ENCODE measurements around the gene BPHL. TPM values are rescaled to one million over a fixed set of nuclear protein-coding genes. Genes with fewer than 3 reads are reported as not detected.

Gene BPHL
- 14.3 and 16.3 TPM in 2 replicates for total RNA-seq
- total RNA-seq (2013) = 10.2 TPM
- 10.3 and 16.5 TPM in 2 replicates for polyA plus RNA-seq
- polyA minus RNA-seq = 3.2 and 8.1 TPM in 2 replicates

DNA sequence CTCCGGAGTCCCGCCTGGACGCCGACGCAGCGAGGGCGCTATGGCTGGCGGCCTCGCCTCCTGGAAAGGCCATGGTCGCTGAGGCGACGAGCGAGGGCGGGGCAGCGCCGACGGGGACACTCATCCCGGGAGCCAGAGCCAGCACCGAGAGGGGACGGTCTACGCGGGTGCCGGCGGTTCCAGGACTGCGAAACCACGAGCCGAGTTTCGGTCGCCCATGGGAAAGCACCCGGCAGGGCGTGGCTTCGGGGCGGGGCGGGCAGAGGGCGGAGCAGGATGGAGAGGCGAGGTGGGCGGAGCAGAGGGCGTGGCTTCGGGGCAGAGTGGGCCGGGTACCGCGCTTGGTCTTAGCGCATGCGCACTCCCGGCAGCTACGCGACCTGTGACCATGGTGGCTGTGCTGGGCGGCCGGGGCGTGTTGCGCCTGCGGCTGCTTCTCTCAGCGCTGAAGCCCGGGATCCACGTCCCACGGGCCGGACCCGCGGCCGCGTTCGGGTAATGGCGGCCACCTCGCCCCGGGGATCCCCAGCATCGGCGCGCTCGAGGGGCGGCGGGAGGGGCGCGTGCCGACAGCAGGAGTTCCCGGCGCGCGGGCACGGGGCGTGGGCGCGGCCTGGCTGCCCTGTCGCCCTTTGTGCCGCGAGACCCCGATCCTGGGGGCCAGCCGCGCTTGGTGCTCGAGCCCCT is at the start of gene BPHL:
BPHL (plus strand) TSS at position 359 of the 687 bp plus-strand sequence; CDS start at position 389, 30 bp downstream.
- peak; percentile 99 for DNase-seq
- Histone ChIP-seq H4K20me1 (ENCODE audit: control insufficient read depth, insufficient read depth, low read length, poor library complexity, severe bottlenecking) (no peaks in the 10 kb centered on the region), H3K27ac (ENCODE audit: low read length in 2 of 2) (peak within 1 kb of the TSS; percentile 93 to 95), H2AFZ (ENCODE audit: insufficient read depth, low read depth, low read length, poor library complexity, severe bottlenecking) (peak within 1 kb of the TSS; percentile 88), H3K9ac (ENCODE audit: low read length) (peak within 1 kb of the TSS; percentile 88), H3K27me3 (replicated peaks in 1 of 4; ENCODE audit: control extremely low read depth in 1 of 4, control insufficient read depth in 3 of 4, insufficient read depth in 4 of 4, low read length in 3 of 4) (no peaks in the 10 kb centered on the region), H3K4me1 (ENCODE audit: control insufficient read depth in 2 of 2, insufficient read depth in 2 of 2, low read length in 2 of 2) (peaks cover 12% of the 10 kb centered on the region in 2 donors), H3K79me2 (ENCODE audit: control insufficient read depth, insufficient read depth, low read length) (peaks cover 6% of the 10 kb centered on the region), H3K9me3 (ENCODE audit: control extremely low read depth in 1 of 3, control insufficient read depth in 2 of 3, insufficient read depth in 1 of 3, low read length in 2 of 3) (no peaks in the 10 kb centered on the region), H3K4me3 (ENCODE audit: control extremely low read depth in 1 of 5, extremely low read depth in 1 of 5, insufficient read depth in 1 of 5, low read depth in 2 of 5, low read length in 4 of 5) (peak within 1 kb of the TSS; percentile 66 to 98 (median 78)), H3K36me3 (replicated peaks in 1 of 2; ENCODE audit: control extremely low read depth in 1 of 2, control insufficient read depth in 1 of 2, extremely low read depth in 1 of 2, insufficient read depth in 2 of 2, low read length in 1 of 2) (peaks cover 0 to 8% of the 10 kb centered on the region in 2 experiments), H3K4me2 (replicated peaks; ENCODE audit: low read depth, low read length, poor library complexity, severe bottlenecking) (peak within 1 kb of the TSS; percentile 90)
- H3K27me3 Mint-ChIP-seq = no peaks in the 10 kb centered on the region
- TF ChIP-seq, protein P1, sequence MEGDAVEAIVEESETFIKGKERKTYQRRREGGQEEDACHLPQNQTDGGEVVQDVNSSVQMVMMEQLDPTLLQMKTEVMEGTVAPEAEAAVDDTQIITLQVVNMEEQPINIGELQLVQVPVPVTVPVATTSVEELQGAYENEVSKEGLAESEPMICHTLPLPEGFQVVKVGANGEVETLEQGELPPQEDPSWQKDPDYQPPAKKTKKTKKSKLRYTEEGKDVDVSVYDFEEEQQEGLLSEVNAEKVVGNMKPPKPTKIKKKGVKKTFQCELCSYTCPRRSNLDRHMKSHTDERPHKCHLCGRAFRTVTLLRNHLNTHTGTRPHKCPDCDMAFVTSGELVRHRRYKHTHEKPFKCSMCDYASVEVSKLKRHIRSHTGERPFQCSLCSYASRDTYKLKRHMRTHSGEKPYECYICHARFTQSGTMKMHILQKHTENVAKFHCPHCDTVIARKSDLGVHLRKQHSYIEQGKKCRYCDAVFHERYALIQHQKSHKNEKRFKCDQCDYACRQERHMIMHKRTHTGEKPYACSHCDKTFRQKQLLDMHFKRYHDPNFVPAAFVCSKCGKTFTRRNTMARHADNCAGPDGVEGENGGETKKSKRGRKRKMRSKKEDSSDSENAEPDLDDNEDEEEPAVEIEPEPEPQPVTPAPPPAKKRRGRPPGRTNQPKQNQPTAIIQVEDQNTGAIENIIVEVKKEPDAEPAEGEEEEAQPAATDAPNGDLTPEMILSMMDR (IDR thresholded peaks at IDR 0.05) = no peak
- no peak for TF ChIP-seq EZH2 (IDR thresholded peaks at IDR 0.05; ENCODE audit: borderline replicate concordance, insufficient read depth, low read depth, low read length, poor library complexity, severe bottlenecking)
- WGBS (ENCODE audit: insufficient coverage) = under 1% methylated on average over 89 of the region's 89 CpGs
- H3K27ac Mint-ChIP-seq = peak within 1 kb of the TSS; percentile 98
- H3K4me3 Mint-ChIP-seq = peak within 1 kb of the TSS; percentile 97
- ChIA-PET CTCF (interaction anchor here (0.6 to 3.7 kb wide), 2 partner anchors 11 to 133 kb away, joined by 4 to 25 read pairs; no protein-coding TSS in a partner anchor), POLR2A (interaction anchor here (0.6 to 1.0 kb wide), 3 partner anchors 51 to 140 kb away, joined by 3 to 7 read pairs (median 3); partner anchors contain the start of gene PSMG4)
- peak; percentile 93 for ATAC-seq (ENCODE audit: low read depth)
- no peaks in the 10 kb centered on the region for H3K9me3 Mint-ChIP-seq (ENCODE audit: insufficient read depth)
- H3K4me1 Mint-ChIP-seq = peaks cover 18% of the 10 kb centered on the region
- intact Hi-C loops (cut with micrococcal nuclease) = loop anchor here (1.0 to 5.0 kb wide), 13 partner anchors 8 to 1017 kb away; partner anchors contain the start of genes ECI2, NQO2, PSMG4 and PXDC1

DNA sequence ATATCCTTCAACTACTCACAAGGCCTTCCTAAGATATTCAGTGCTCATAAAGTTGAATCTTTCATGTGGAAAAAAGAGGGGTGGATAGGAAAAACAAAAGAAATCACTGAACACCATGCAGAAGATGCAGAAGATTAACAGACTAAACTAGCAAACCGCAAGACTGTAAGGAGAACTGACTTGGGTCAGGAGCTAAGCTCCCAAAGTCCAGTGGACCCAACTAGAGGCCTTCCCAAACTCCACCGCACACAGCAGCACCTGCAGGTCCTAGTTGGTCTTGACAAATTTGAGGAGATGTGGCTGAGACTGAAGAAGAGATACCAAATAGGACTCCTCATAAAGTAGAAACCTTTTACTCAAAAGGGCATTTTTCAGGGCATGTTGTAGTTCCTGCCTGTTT is 46.9 kb upstream of the BPHL start:
- no peaks in the 10 kb centered on the region for H3K9me3 Mint-ChIP-seq (ENCODE audit: insufficient read depth)

More for the DNA sequence above, 46.9 kb upstream of the BPHL start:
- WGBS (ENCODE audit: insufficient coverage) = no CpG with 5 or more reads among the region's 2 CpGs
- Histone ChIP-seq H3K4me1 (ENCODE audit: control insufficient read depth in 2 of 2, insufficient read depth in 2 of 2, low read length in 2 of 2) (peaks cover 25 to 31% of the 10 kb centered on the region in 2 donors), H3K79me2 (ENCODE audit: control insufficient read depth, insufficient read depth, low read length) (peaks cover 68% of the 10 kb centered on the region), H3K4me2 (replicated peaks; ENCODE audit: low read depth, low read length, poor library complexity, severe bottlenecking) (no peak overlapping the region), H3K27me3 (replicated peaks in 1 of 4; ENCODE audit: control extremely low read depth in 1 of 4, control insufficient read depth in 3 of 4, insufficient read depth in 4 of 4, low read length in 3 of 4) (no peaks in the 10 kb centered on the region), H3K9ac (ENCODE audit: low read length) (no peak overlapping the region), H3K4me3 (ENCODE audit: control extremely low read depth in 1 of 5, extremely low read depth in 1 of 5, insufficient read depth in 1 of 5, low read depth in 2 of 5, low read length in 4 of 5) (no peak overlapping the region), H4K20me1 (ENCODE audit: control insufficient read depth, insufficient read depth, low read length, poor library complexity, severe bottlenecking) (peaks cover 34% of the 10 kb centered on the region), H2AFZ (ENCODE audit: insufficient read depth, low read depth, low read length, poor library complexity, severe bottlenecking) (no peak overlapping the region), H3K9me3 (ENCODE audit: control extremely low read depth in 1 of 3, control insufficient read depth in 2 of 3, insufficient read depth in 1 of 3, low read length in 2 of 3) (no peaks in the 10 kb centered on the region), H3K36me3 (replicated peaks in 1 of 2; ENCODE audit: control extremely low read depth in 1 of 2, control insufficient read depth in 1 of 2, extremely low read depth in 1 of 2, insufficient read depth in 2 of 2, low read length in 1 of 2) (no peaks in the 10 kb centered on the region), H3K27ac (ENCODE audit: low read length in 2 of 2) (no peak overlapping the region)
- Mint-ChIP-seq H3K27me3 (no peaks in the 10 kb centered on the region), H3K4me1 (peaks cover 52% of the 10 kb centered on the region), H3K27ac (peak overlapping the region; percentile 3), H3K4me3 (no peak overlapping the region)
- intact Hi-C loops (cut with micrococcal nuclease) = no loop called here
- CTCF ChIA-PET = no interaction called here
- POLR2A ChIA-PET = no interaction called here
- no peak for TF ChIP-seq EZH2 (IDR thresholded peaks at IDR 0.05; ENCODE audit: borderline replicate concordance, insufficient read depth, low read depth, low read length, poor library complexity, severe bottlenecking)
- TF ChIP-seq, protein P1 (IDR thresholded peaks at IDR 0.05) = no peak
- DNase-seq (no peak), ATAC-seq (ENCODE audit: low read depth) (no peak)
